HG03045 (cell line): ENCODE measurements around the gene RBM7.

Experiments used
- ATAC-seq: cut with Tn5 transposase; IDR thresholded peaks from one replicate; pipeline ENCODE4 v1.9.1; 2021; ENCODE audit warnings: mild to moderate bottlenecking, moderate library complexity; ENCODE audit not compliant: unreplicated experiment

The RBM7 gene

DNA sequence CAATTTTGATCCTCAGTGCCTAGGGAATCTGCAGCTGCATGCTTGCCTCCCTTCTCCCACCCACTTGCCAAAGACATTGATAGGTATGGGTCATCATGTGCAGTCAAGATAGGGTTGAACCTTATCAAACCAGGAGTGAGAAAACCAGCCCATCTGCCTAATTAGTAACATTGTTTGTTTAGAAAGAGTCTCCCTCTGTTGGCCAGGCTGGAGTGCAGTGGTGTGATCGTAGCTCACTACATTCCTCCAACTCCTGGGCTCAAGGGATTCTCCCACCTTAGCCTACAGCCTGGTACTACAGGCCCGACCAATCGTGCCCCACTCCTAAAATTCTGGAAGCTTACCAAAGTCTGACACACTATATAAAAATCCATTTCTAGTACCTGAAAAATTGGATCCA is 4.7 kb upstream of the RBM7 start:
- ATAC-seq: no peak

DNA sequence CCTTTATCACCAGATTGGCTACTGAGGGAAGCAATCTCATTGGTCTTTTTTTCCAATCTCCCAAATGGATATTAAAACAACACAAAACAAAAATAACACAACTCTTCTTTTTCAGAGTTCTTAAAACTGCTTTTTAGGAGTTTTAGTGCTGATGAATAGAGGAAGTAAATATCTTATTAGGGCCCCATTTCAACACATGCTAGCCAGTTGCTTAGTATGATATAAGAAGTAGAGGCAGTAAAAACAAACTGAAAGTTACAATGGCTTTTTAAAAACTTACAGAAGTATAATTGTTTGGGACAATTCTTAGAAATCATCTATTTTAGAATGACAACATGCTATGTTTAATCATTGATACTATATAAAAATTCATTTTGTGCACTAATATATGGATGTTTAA is 3.5 kb upstream of the RBM7 start:
- no peak for ATAC-seq

DNA sequence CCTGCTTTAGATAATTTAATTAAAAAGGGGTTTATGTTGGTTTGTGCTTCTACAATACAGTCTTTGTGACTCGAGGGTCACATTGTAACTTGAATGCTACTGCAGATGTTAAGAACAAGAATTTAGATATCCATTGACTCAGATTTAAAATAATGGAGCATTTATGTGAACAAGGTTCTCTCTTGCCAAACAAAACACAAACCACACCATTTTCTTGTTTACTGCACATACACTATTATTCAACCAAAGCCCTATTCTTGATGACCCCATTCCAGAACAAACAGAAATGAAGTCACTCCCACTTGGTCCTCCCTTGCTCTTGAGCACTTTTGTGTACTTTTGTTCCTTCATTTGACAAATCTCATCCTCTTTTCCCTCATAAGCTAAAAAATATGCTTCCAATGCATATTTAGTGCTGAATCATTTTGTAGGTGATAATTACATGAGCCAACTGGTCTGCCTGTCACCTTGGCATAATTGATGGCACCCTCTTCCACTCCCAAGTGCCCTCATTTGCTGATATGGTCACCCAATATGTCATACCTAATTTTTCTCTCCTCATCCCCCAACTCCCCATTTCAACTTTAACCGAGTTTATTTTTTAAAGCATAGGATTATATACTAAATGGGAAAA is 3.0 kb upstream of the RBM7 start:
- no peak for ATAC-seq

DNA sequence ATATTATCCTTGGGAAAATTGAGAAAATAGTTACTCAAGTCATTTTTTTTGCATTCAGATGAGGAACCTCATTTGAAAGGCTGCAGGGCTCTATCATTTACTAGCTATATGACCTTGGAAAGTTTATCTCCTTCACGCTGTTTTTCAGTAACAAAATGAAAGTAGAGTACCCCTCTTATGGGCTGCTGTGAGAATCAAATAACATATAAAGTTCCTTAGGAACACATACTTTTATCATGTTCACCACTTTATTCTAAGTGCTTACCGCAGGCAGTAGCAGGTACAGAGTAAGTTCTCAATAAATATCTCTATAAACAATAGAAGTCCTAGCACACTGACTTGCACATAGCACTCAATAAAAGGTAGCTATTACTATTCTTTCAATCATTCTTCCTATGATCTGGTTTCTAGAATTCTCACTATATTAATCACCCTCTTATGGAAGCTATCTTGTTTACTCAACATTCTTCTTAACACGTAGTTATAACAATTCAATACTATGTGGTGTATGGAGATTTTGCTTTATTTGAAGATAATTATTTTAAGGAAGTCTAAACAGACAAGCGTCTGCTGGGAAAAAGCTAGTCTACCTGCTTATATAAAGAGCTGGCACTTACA is 2.1 kb upstream of the RBM7 start:
- no peak for ATAC-seq

DNA sequence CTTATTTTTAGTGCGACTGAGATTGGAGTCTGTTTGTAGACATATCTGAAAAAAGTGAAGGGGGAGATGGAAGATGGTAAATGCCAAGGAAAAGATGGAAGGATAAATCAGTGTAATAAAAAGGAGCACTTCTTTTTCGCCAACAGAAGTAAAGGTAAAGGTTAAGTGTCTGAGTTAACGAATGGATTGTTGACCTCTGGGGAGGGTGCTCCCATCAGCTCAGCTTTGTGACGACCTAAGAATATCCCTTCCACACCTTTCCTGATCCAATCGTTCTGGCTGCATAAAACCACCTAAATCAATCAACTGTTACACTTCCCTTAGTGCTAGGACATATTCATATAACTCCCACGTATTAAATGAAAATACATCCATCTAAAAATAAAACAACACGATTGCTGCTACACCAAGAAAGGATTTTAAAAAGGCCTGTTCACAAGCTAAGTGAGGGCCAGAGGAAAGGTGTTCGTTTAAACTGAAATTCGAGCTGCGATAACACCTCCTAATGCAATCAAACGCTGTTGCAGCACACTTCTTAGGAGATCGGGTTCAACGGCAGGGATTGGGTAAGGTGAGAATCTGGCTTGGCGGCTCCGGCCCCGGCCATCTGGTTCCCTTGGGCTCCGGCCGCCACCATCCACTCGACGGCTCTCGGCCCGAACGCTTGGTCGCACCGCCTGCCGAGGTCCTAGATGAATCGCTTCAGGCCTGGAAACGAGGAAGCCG is 813 bp upstream of the RBM7 start:
- peak; percentile 35 for ATAC-seq

DNA sequence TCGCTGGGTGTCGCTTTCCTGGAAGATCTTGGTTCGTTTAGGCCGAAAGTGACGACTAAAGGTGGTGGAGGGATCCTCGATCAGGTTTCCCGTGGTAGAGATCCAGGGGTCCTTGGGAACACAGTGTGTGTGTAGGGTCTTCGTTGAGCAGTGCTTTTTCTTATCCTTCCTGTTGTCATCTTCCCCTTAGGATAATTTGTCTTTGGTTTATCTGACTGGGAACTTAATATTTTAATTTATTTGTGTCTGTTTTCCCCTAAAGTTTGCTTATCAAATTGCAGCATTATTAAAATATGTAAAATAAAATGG is 403 bp downstream of the RBM7 start:
- ATAC-seq: no peak

DNA sequence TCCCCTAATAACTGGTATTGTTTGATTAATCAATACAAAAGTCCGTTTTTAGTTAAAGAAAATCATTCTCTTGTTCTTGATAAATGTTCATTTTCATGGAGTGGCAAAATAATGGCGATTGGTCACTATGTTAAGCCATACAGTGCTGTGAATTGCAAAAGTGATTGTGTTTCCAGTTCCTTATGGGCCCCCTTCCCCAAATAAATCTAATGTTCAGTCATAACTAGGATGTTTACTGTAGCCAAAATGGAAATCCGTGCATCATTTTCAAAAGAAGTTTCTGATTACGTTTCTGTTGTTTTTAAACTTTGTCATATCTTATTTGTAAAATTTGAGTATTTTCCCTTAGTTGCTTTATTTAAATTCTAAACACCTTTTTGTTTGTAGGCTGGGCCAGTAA is 845 bp downstream of the RBM7 start:
- no peak for ATAC-seq

DNA sequence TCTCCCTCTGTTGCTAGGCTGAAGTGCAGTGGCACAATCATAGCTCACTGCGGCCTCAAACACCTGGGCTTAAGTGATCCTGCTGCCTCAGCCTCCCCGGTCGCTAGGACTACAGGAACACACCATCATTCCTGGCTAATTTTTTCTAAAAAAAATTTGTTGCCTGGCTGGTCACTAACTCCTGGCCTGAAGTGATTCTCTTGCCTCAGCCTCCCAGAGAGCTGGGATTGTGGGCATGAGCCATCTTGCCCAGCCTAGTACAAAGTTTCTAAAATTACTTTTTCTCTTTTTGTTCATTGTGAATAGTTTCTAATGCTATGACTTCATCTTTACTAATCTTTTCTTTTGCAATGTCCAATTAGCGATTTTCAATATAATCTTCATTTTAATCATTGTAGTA is 12.5 kb downstream of the RBM7 start:
- ATAC-seq: no peak

DNA sequence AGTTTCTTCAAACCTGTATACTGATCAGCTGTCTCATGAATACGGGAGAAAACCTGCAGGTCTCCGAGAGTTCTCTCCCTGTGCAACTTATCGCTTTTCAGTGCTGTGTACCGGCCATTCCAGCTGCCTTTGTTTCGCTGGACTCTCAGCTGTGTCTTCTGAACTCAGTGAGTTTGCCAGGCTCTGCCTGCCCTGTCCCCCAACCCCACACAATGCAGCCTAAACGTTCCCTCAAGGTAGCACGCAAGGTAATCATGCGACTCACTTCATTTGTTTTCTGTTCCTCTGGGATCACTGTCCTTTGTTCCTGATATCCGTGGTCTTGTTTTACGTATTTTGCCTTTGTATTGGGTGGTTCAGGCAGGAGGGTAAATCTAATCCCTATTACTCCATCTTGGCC is 13.5 kb downstream of the RBM7 start:
- no peak for ATAC-seq

DNA sequence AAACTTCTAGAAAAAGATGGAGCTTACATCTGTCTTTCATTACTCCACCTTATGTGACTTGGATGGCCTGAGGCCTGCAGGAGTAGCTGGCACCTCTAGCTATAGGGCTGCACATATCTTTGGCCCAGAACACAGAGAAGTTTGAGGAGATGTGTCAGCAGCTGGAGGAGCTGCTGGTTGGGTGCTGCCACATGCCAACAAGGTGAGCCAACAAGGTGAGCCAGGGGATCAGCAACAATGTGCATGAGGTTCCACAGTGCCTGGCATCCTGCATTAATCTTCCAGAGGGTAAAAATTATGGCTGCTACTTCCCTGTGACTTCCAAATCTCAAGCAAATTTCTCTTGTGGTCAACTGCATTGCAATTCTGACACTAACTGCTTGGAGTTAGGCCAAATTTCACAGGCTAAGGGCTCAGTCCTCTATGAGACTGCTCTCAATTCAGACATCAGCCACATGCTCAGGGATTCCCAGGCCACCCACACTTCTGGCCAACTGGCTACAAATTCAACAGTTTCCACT is 16.0 kb downstream of the RBM7 start:
- no peak for ATAC-seq

DNA sequence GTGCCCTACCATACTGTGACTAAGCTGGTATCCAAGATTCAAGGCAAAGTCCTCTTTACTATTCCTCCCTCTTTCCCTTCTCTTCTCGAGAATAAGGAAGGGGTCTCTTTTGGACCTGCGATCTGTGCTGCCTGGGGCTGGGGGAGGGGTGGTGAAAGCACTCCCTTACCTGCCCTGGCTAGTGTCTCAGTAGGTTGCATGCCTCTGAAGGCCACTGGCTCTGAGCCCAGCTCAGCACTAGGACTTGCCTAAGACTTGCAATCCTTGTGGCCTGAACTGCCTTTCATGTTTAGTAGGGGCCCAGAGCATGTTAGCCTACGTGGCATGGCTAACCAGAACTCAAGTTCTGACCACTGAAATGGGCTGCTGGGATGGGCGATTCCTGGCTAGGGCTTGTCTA is 25.8 kb downstream of the RBM7 start:
- ATAC-seq: no peak

DNA sequence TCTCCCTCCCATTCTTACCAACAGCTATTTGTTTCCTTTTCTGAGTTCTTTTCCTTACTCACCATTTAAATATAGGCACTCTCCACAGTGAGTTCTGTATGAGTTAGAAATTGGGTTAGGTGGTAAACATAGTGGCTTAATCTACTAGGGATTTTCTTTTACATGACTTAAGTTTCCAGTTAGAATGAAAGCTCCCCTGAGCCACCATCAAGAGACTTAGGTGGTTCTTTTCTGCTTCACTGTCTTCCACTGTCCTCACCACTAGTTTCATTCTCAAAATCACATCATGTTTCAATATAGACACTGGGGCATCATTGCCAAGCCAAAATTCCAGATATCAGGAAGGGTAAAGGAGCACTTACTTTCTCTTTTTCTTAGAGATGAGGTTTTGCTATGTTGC is 29.8 kb downstream of the RBM7 start:
- no peak for ATAC-seq

DNA sequence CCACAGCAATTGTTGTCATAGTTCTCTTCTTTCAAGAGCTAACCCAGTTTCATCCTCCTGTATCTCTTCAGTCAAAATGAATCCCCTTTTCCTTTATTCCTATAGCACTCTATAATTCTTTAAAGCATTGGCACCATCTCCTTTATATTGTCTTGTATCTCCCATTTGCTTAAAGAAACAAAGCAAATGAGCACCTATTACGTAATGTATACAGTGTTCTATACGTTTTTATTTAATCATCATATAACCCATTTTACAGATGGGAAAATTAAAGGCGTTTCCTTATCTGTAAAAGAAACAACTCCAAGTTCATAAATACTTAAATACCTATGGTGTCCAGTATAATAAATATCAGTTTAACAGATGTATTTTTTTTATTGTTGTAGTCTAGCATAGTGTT is 32.4 kb downstream of the RBM7 start:
- no peak for ATAC-seq

DNA sequence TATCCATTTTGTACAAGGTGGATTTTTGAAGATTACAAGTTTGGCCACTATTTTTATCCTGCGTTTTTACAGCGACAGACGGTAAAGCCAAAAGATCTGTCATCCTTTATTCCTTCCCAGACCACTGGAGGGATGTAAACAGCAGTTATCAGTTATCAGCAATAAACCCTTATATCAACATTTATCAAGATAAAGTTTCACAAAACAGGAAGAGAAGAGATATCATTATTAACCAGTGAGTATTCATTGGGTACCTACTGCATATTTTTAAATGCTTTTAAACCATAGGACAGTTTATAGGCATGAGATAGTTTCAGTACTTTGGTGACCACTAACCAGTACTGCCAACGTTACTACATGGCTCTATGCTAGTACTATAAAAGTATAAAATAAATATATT is 32.9 kb downstream of the RBM7 start:
- ATAC-seq: no peak

DNA sequence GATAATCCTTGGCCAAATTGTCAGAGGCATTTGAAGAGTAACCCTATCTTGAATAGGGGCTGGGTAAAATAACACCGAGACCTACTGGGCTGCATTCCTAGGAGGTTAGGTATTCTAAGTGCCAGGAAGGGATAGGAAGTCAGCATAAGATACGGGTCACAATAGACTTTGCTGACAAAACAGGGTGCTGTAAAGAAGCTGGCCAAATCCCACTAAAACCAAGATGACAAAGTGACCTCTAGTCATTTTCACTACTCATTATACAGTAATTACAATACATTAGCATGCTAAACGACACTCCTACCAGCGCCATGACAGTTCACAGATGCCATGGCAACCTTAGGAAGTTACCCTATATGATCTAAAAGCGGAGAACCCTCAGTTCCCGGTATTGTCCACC is 37.8 kb downstream of the RBM7 start:
- no peak for ATAC-seq

DNA sequence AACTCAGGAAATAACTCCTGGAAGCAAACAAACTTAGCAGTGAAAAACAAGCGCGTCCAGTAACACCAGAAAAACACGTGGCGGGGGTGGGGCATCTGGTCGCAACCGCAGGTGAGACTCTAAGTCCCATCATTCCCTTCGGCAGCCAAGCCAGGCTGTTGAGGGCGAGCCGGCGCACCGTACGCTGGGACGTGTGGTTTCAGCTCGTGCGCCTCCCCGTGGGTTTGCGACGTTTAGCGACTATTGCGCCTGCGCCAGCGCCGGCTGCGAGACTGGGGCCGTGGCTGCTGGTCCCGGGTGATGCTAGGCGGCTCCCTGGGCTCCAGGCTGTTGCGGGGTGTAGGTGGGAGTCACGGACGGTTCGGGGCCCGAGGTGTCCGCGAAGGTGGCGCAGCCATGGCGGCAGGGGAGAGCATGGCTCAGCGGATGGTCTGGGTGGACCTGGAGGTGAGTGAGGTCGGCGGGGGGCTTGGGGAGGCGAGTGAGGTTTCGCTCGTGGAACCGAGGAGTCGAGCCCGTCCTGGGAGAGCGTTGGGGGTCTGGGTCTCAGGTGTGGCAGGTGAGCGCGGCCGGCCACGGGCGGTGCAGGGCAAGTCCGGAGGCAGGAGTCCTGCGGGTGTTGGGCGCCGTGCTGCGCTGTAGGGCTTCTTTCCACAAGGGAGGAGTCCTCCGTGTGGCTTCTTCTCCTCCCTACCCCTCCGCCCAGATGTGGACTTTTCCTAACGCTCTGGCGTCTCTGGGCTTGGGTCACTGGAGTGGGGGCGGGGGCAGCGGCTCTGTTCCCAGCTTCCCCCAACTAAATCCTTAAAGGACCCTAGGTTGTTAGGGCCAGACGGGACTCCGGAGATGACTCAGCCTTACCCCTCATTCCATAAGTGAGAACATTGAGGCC is 39.0 kb downstream of the RBM7 start, which contains the start of gene REXO2:
Gene REXO2, plus strand, starts transcription at position 239 of the 892 bp plus-strand sequence. Its CDS starts 62 bp downstream, at position 301.
- peak; percentile 98 for ATAC-seq

DNA sequence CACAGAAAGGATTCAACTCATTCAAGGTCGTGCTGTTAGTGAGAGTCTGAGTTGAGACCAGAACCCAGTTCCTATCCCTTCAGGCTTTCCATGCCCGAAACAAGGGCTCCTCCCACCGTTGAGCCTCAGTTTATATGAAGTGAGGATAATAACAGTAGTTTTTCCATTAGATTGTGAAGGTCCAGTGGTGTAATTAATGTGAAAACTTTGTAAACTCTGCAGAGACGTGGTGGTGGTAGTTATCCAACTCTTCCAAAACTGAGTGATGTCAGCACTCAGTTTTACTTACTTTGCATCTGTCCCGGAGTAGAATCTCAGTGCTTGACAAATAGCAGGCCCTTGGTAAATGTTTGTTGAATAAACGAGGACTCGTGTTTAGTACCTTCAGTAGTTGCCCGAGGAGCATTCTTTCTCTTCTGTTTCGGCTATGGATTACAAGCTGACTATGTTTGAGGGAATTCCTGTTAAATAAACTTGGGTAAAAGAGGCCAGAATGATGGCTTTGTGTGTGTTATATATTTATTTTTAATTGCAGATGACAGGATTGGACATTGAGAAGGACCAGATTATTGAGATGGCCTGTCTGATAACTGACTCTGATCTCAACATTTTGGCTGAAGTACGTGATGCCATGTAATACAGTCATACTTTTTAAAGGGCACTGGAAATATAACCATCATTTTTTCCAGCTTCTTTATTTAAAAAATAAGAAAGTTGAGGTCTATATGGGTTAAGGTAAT is 39.8 kb downstream of the RBM7 start:
- ATAC-seq: no peak

DNA sequence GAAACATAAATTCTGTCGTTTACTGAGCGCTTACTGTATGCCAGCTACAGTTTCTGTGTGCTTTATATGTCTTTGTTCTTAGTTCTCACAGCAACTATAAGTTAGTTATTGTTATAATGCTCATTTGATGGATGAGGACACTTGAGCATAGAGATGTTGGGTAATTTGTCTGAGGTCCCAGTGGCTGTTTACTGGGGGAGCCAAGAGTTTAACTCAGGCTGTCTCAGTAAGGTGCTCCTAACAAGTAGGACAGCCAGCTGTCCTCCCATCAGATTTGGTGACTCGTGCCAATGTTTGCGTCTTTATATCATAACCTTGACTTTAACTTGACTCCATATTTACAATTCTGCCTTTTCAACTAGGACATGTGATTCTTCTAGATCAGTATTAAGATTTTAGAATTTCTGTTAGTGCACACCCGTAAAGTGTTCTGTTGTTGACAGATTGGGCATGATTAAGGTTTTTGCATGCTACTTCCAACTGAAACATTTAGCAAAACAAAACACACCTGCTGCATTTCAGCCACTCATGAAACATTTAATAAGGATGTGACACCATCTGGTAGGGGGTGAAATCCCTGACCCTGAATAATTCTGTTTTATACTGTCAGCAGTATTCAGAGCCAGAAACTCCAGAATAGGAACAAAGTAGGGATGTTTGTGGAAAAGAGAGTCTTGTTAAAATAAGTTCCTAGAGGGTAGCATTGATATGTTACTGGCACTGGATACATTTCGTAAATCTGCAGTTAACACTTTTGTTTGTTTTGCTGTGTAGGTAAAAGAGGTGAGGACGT is 40.7 kb downstream of the RBM7 start:
- ATAC-seq: no peak

DNA sequence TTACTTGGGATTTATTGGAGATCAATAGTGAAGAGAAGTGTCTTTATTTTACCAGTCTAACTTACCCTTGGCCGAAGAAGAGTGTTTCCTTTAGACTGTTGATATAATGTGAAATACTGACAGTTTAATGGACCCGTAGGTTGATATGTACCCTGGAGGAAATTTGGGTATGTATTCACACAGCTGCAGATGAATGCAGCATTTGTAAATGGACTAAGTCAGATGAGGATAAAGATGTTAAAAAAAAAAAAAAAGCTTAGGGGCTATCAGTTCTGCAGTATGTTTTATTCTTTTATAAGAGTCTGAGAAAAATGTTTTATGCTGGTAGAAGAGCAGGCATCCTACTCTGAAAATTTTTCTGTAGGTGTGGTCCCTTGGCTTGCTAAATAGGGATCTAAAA is 41.5 kb downstream of the RBM7 start:
- no peak for ATAC-seq

DNA sequence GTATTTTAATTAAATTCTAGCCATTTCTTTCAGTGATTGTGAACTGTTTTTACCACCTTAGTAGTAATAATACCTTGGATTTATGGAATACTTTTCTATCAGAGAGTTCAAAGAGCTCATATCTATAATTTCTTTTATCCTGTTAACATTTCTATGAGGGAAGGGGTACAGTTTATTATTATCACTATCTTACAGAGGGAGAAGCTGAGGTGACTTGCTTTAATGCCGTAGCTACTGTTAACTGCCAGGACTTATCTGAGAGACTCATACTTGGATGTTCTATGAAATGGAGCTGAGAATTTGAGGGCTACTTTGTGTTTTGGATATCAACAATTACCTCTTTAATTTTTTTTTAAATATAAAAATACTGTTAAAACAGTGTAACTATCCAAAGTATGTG is 42.1 kb downstream of the RBM7 start:
- ATAC-seq: no peak
